Endothelial cell of hepatic sinusoid (primary cell): Measurements from ENCODE around the gene EGFL8.
"Not testable (repeated sequence)": the region's sequence is repeated elsewhere in the genome, so short reads cannot be mapped to it uniquely, and the experiment has no call there.

Experiments
- in situ Hi-C: cut with HindIII; loops from 2 replicates; pipeline ENCODE4 v1.10.0; 2017; ENCODE audit warnings: low sequenced_read_pairs

Gene EGFL8

GRCh38 chr6:32194388-32194787 is 30.0 kb downstream of the EGFL8 start:
- in situ Hi-C loops = no loop called here

- in situ Hi-C loops = no loop called here
Measured at GRCh38 chr6:32194825-32195651, 30.6 kb downstream of the EGFL8 start.

- in situ Hi-C loops = no loop called here
Measured at GRCh38 chr6:32195652-32195901, 31.2 kb downstream of the EGFL8 start.

GRCh38 chr6:32195902-32196681 is 31.7 kb downstream of the EGFL8 start:
- in situ Hi-C loops = no loop called here

- in situ Hi-C loops = no loop called here
Measured at GRCh38 chr6:32196682-32197616, 32.6 kb downstream of the EGFL8 start.

GRCh38 chr6:32198345-32198696 is 33.9 kb downstream of the EGFL8 start:
- in situ Hi-C loops = no loop called here

- in situ Hi-C loops = no loop called here
Measured at GRCh38 chr6:32198866-32199265, 34.5 kb downstream of the EGFL8 start.

- in situ Hi-C loops = no loop called here
Measured at GRCh38 chr6:32200711-32201475, 36.5 kb downstream of the EGFL8 start.

GRCh38 chr6:32202186-32202585 is 37.8 kb downstream of the EGFL8 start:
- in situ Hi-C loops = no loop called here

- in situ Hi-C loops = no loop called here
Measured at GRCh38 chr6:32203426-32204267, 39.3 kb downstream of the EGFL8 start.

- in situ Hi-C loops = no loop called here
Measured at GRCh38 chr6:32204268-32204715, 39.9 kb downstream of the EGFL8 start.

- in situ Hi-C loops = no loop called here
Measured at GRCh38 chr6:32208996-32209395, 44.6 kb downstream of the EGFL8 start.

GRCh38 chr6:32210191-32210601 is 45.8 kb downstream of the EGFL8 start:
- in situ Hi-C loops = no loop called here

GRCh38 chr6:32211432-32211831 is 47.0 kb downstream of the EGFL8 start:
- in situ Hi-C loops = not testable (repeated sequence)

GRCh38 chr6:32212076-32212760 is 47.8 kb downstream of the EGFL8 start:
- in situ Hi-C loops = no loop called here

GRCh38 chr6:32213649-32214048 is 49.3 kb downstream of the EGFL8 start:
- in situ Hi-C loops = no loop called here

- in situ Hi-C loops = no loop called here
Measured at GRCh38 chr6:32214126-32214525, 49.7 kb downstream of the EGFL8 start.

- in situ Hi-C loops = no loop called here
Measured at GRCh38 chr6:32215617-32216016, 51.2 kb downstream of the EGFL8 start.

- in situ Hi-C loops = no loop called here
Measured at GRCh38 chr6:32216285-32216684, 51.9 kb downstream of the EGFL8 start.
